ENCODE data around the gene MAST2. TPM values are rescaled to one million over a fixed set of nuclear protein-coding genes. Genes with fewer than 3 reads are reported as not detected.

Gene MAST2
- total and polyA plus RNA-seq, 2 of the 4 experiments (the other 2 are of a cell fraction) = 14.2 to 41.0 TPM

GRCh38 chr1:46019348-46019747 lies 215.9 kb downstream of the MAST2 start:
- no peaks in the 10 kb centered on the region for H4K20me1 ChIP-seq (ENCODE audit: insufficient read depth, low read length)
- no peak overlapping the region for H3K14ac ChIP-seq (replicated peaks; ENCODE audit: low read depth, low read length)
- in situ Hi-C loops (cut with MboI; ENCODE audit: low sequenced_read_pairs) (no loop called here), intact Hi-C loops (cut with micrococcal nuclease) (no loop called here), dilution Hi-C loops (cut with HindIII; ENCODE audit: low sequenced_read_pairs, unreplicated experiment) (no loop called here)
- H3K4me3 ChIP-seq (ENCODE audit: insufficient read depth, low read depth, low read length) = no peak overlapping the region
- ATAC-seq (ENCODE audit: low read depth) = no peak
- WGBS, 2 experiments (ENCODE audit: extremely low coverage in 2 of 2, insufficient read length in 1 of 2) = no CpG with 5 or more reads among the region's 7 CpGs
- H2BK20ac ChIP-seq (ENCODE audit: low read depth, low read length) = no peak overlapping the region
- no peak overlapping the region for H3K27ac ChIP-seq (ENCODE audit: insufficient read depth, low read length)
- H2BK120ac ChIP-seq (ENCODE audit: low read depth, low read length) = no peak overlapping the region
- no peak overlapping the region for H2AK9ac ChIP-seq (replicated peaks; ENCODE audit: low read depth, low read length, poor library complexity)
- POLR2A ChIA-PET (ENCODE audit: unreplicated experiment) = no interaction called here
- TF ChIP-seq, protein P1, sequence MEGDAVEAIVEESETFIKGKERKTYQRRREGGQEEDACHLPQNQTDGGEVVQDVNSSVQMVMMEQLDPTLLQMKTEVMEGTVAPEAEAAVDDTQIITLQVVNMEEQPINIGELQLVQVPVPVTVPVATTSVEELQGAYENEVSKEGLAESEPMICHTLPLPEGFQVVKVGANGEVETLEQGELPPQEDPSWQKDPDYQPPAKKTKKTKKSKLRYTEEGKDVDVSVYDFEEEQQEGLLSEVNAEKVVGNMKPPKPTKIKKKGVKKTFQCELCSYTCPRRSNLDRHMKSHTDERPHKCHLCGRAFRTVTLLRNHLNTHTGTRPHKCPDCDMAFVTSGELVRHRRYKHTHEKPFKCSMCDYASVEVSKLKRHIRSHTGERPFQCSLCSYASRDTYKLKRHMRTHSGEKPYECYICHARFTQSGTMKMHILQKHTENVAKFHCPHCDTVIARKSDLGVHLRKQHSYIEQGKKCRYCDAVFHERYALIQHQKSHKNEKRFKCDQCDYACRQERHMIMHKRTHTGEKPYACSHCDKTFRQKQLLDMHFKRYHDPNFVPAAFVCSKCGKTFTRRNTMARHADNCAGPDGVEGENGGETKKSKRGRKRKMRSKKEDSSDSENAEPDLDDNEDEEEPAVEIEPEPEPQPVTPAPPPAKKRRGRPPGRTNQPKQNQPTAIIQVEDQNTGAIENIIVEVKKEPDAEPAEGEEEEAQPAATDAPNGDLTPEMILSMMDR (conservative IDR thresholded peaks at IDR 0.05; ENCODE audit: low read depth, low read length) = no peak
- no peak for TF ChIP-seq RCOR1 (IDR thresholded peaks at IDR 0.05; ENCODE audit: insufficient replicate concordance, low read length)
- no peak for TF ChIP-seq MXI1 (IDR thresholded peaks at IDR 0.05; ENCODE audit: borderline replicate concordance, low read depth, low read length)
- no peak for TF ChIP-seq SMC3 (IDR thresholded peaks at IDR 0.05; ENCODE audit: low read depth, low read length)
- TF ChIP-seq FOS (IDR thresholded peaks at IDR 0.05; ENCODE audit: low read depth, low read length) = no peak
- TF ChIP-seq MAFK (IDR thresholded peaks at IDR 0.05; ENCODE audit: low read depth, low read length) = no peak
- TF ChIP-seq NFE2L2 (IDR thresholded peaks at IDR 0.05; ENCODE audit: low read depth, low read length) = no peak
- TF ChIP-seq POLR2A (IDR thresholded peaks at IDR 0.05; ENCODE audit: low read depth, low read length) = no peak
- no peak for TF ChIP-seq CEBPB (IDR thresholded peaks at IDR 0.05; ENCODE audit: low read depth, low read length)
- TF ChIP-seq RAD21 (IDR thresholded peaks at IDR 0.05; ENCODE audit: low read length) = no peak
- TF ChIP-seq BHLHE40 (IDR thresholded peaks at IDR 0.05; ENCODE audit: low read depth, low read length) = no peak
- TF ChIP-seq RFX5 (IDR thresholded peaks at IDR 0.05; ENCODE audit: low read depth, low read length) = no peak
- no peak overlapping the region for H3K4me2 ChIP-seq (ENCODE audit: low read depth, low read length)
- peaks cover 4% of the 10 kb centered on the region for H3K9me1 ChIP-seq (ENCODE audit: insufficient read depth, low read length)
- H2AK5ac ChIP-seq (ENCODE audit: low read depth, low read length) = no peak overlapping the region
- no peaks in the 10 kb centered on the region for H3K27me3 ChIP-seq (ENCODE audit: control insufficient read depth, insufficient read depth, low read length)
- H3K18ac ChIP-seq (ENCODE audit: low read depth, low read length) = no peak overlapping the region
- DNase-seq = no peak
- H3K56ac ChIP-seq (ENCODE audit: extremely low read depth, insufficient read depth, low read length) = no peak overlapping the region
- H3K9ac ChIP-seq (ENCODE audit: low read depth, low read length) = no peak overlapping the region
- peaks cover 22% of the 10 kb centered on the region for H3K36me3 ChIP-seq (ENCODE audit: control insufficient read depth, insufficient read depth, low read length)
- H2BK15ac ChIP-seq (ENCODE audit: low read depth, low read length) = no peak overlapping the region
- no peaks in the 10 kb centered on the region for H3K9me3 ChIP-seq (ENCODE audit: control insufficient read depth, insufficient read depth, low read length)
- no peak overlapping the region for H2AFZ ChIP-seq (replicated peaks; ENCODE audit: low read length, poor library complexity)
- no peak overlapping the region for H4K8ac ChIP-seq (ENCODE audit: low read depth in 2 of 2, low read length in 2 of 2)
- H3K4me1 ChIP-seq (ENCODE audit: control insufficient read depth, insufficient read depth, low read length) = no peaks in the 10 kb centered on the region
- H3K79me1 ChIP-seq (ENCODE audit: low read depth in 1 of 2, low read length in 2 of 2) = no peaks in the 10 kb centered on the region
- no peak overlapping the region for H3K23ac ChIP-seq (ENCODE audit: low read depth, low read length)
- H3K4ac ChIP-seq (ENCODE audit: low read depth, low read length) = no peak overlapping the region
- BruUV-seq (replicated peaks) = no TSS peak
- CTCF ChIA-PET = interaction anchor here (0.6 to 1.4 kb wide), 2 partner anchors 204 to 567 kb away, joined by 3 to 5 read pairs; no protein-coding TSS in a partner anchor
- H4K91ac ChIP-seq (ENCODE audit: insufficient read depth, low read depth, low read length) = no peak overlapping the region
- no peak overlapping the region for H4K5ac ChIP-seq (ENCODE audit: low read depth, low read length)
- H2BK5ac ChIP-seq (ENCODE audit: low read depth, low read length, poor library complexity, severe bottlenecking) = no peak overlapping the region

Data from IMR-90 (cell line).